ENCODE results near the gene SNIP1. TPM values are rescaled to one million over a fixed set of nuclear protein-coding genes. Genes with fewer than 3 reads are reported as not detected.

SNIP1 gene
- polyA plus RNA-seq (2013, experiment 1 of 2), result 4.4 TPM
- polyA plus RNA-seq (2013, experiment 2 of 2), result 4.5 TPM

- peak within 1 kb of the TSS; percentile 97 for H3K9ac ChIP-seq (ENCODE audit: low read length)
- H2BK120ac ChIP-seq (ENCODE audit: low read depth, low read length), result no peak within 1 kb of the TSS
- no peak within 1 kb of the TSS for H4K91ac ChIP-seq (ENCODE audit: low read length)
- H3K79me1 ChIP-seq (replicated peaks; ENCODE audit: low read length, poor library complexity, severe bottlenecking), result peaks cover 9% of the 10 kb centered on the region
- H2AFZ ChIP-seq (ENCODE audit: low read depth, low read length), result peak within 1 kb of the TSS; percentile 90
- H3K14ac ChIP-seq (ENCODE audit: low read length in 2 of 2), result peak within 1 kb of the TSS in 1 of 2 experiments; percentile 80
- H3K4ac ChIP-seq (ENCODE audit: low read depth in 1 of 2, low read length in 2 of 2), result peak within 1 kb of the TSS; percentile 20 to 88
- peak within 1 kb of the TSS; percentile 96 for H3K4me3 ChIP-seq (ENCODE audit: insufficient read depth in 1 of 2, low read depth in 1 of 2, low read length in 2 of 2)
- peak within 1 kb of the TSS; percentile 86 to 90 for H3K18ac ChIP-seq (ENCODE audit: low read depth in 1 of 2, low read length in 2 of 2)
- peak within 1 kb of the TSS in 1 of 2 experiments; percentile 64 for H2BK12ac ChIP-seq (ENCODE audit: low read length in 2 of 2)
- peak within 1 kb of the TSS; percentile 74 for H3K27ac ChIP-seq (ENCODE audit: low read length, poor library complexity, severe bottlenecking)
- no peaks in the 10 kb centered on the region for H3K27me3 ChIP-seq (ENCODE audit: control insufficient read depth in 1 of 2, insufficient read depth in 1 of 2, low read length in 2 of 2)
- DNase-seq, result peak; percentile 95
- no peaks in the 10 kb centered on the region for H3K9me3 ChIP-seq (ENCODE audit: control insufficient read depth, low read length)
- no peak within 1 kb of the TSS for H2BK15ac ChIP-seq (ENCODE audit: low read depth, poor library complexity, severe bottlenecking)
- WGBS, result 11% methylated on average over 50 of the region's 54 CpGs
- H4K8ac ChIP-seq (ENCODE audit: low read length), result peak within 1 kb of the TSS; percentile 90
- peak within 1 kb of the TSS; percentile 68 for H3K4me2 ChIP-seq (ENCODE audit: low read length, poor library complexity, severe bottlenecking)
- H2BK5ac ChIP-seq (ENCODE audit: low read depth, low read length, poor library complexity, severe bottlenecking), result peak within 1 kb of the TSS; percentile 81
- peaks cover 8 to 21% of the 10 kb centered on the region in 2 experiments for H3K36me3 ChIP-seq (ENCODE audit: control insufficient read depth in 1 of 2, insufficient read depth in 2 of 2, low read depth in 1 of 2, low read length in 2 of 2)
- H3K23ac ChIP-seq (ENCODE audit: low read length in 2 of 2), result peak within 1 kb of the TSS; percentile 53 to 87
- no peak within 1 kb of the TSS for H2AK5ac ChIP-seq (ENCODE audit: low read length, severe bottlenecking)
- peaks cover 15% of the 10 kb centered on the region for H3K4me1 ChIP-seq (ENCODE audit: control insufficient read depth, insufficient read depth, low read depth, low read length)
Observed at GRCh38 chr1:37553927-37554808, at the start of gene SNIP1. SNIP1 (minus strand) TSS chr1:37554293; CDS start chr1:37554229, 64 bp downstream.

- H3K27ac ChIP-seq (ENCODE audit: low read length, poor library complexity, severe bottlenecking), result no peak overlapping the region
- H3K36me3 ChIP-seq (ENCODE audit: control insufficient read depth in 1 of 2, insufficient read depth in 2 of 2, low read depth in 1 of 2, low read length in 2 of 2), result no peaks in the 10 kb centered on the region
- 33% methylated on average over 6 of the region's 8 CpGs for WGBS
- H3K4me3 ChIP-seq (ENCODE audit: insufficient read depth in 1 of 2, low read depth in 1 of 2, low read length in 2 of 2), result no peak overlapping the region
- no peak overlapping the region for H3K23ac ChIP-seq (ENCODE audit: low read length in 2 of 2)
- H2BK120ac ChIP-seq (ENCODE audit: low read depth, low read length), result no peak overlapping the region
- no peak overlapping the region for H2AK5ac ChIP-seq (ENCODE audit: low read length, severe bottlenecking)
- H4K8ac ChIP-seq (ENCODE audit: low read length), result no peak overlapping the region
- no peaks in the 10 kb centered on the region for H3K79me1 ChIP-seq (replicated peaks; ENCODE audit: low read length, poor library complexity, severe bottlenecking)
- no peak overlapping the region for H3K4ac ChIP-seq (ENCODE audit: low read depth in 1 of 2, low read length in 2 of 2)
- H3K4me1 ChIP-seq (ENCODE audit: control insufficient read depth, insufficient read depth, low read depth, low read length), result no peaks in the 10 kb centered on the region
- H2BK15ac ChIP-seq (ENCODE audit: low read depth, poor library complexity, severe bottlenecking), result no peak overlapping the region
- peaks cover 31 to 56% of the 10 kb centered on the region in 2 experiments for H3K27me3 ChIP-seq (ENCODE audit: control insufficient read depth in 1 of 2, insufficient read depth in 1 of 2, low read length in 2 of 2)
- H3K14ac ChIP-seq (ENCODE audit: low read length in 2 of 2), result no peak overlapping the region
- no peak overlapping the region for H3K4me2 ChIP-seq (ENCODE audit: low read length, poor library complexity, severe bottlenecking)
- DNase-seq, result peak; percentile 43
- H3K18ac ChIP-seq (ENCODE audit: low read depth in 1 of 2, low read length in 2 of 2), result no peak overlapping the region
- no peak overlapping the region for H2AFZ ChIP-seq (ENCODE audit: low read depth, low read length)
- no peak overlapping the region for H2BK12ac ChIP-seq (ENCODE audit: low read length in 2 of 2)
- no peak overlapping the region for H3K9ac ChIP-seq (ENCODE audit: low read length)
- no peaks in the 10 kb centered on the region for H3K9me3 ChIP-seq (ENCODE audit: control insufficient read depth, low read length)
- no peak overlapping the region for H4K91ac ChIP-seq (ENCODE audit: low read length)
- H2BK5ac ChIP-seq (ENCODE audit: low read depth, low read length, poor library complexity, severe bottlenecking), result no peak overlapping the region
Observed at GRCh38 chr1:37602750-37603694, 48.9 kb upstream of the SNIP1 start.

- Histone ChIP-seq H4K91ac (ENCODE audit: low read length) (no peak overlapping the region), H3K9ac (ENCODE audit: low read length) (no peak overlapping the region), H3K27ac (ENCODE audit: low read length, poor library complexity, severe bottlenecking) (no peak overlapping the region), H3K9me3 (ENCODE audit: control insufficient read depth, low read length) (no peaks in the 10 kb centered on the region), H3K23ac (ENCODE audit: low read length in 2 of 2) (no peak overlapping the region), H3K79me1 (replicated peaks; ENCODE audit: low read length, poor library complexity, severe bottlenecking) (no peaks in the 10 kb centered on the region), H2BK120ac (ENCODE audit: low read depth, low read length) (no peak overlapping the region), H2BK12ac (ENCODE audit: low read length in 2 of 2) (no peak overlapping the region), H3K18ac (ENCODE audit: low read depth in 1 of 2, low read length in 2 of 2) (no peak overlapping the region), H3K4me2 (ENCODE audit: low read length, poor library complexity, severe bottlenecking) (no peak overlapping the region), H2BK5ac (ENCODE audit: low read depth, low read length, poor library complexity, severe bottlenecking) (no peak overlapping the region), H3K4ac (ENCODE audit: low read depth in 1 of 2, low read length in 2 of 2) (no peak overlapping the region), H3K36me3 (ENCODE audit: control insufficient read depth in 1 of 2, insufficient read depth in 2 of 2, low read depth in 1 of 2, low read length in 2 of 2) (no peaks in the 10 kb centered on the region), H4K8ac (ENCODE audit: low read length) (no peak overlapping the region), H2AK5ac (ENCODE audit: low read length, severe bottlenecking) (no peak overlapping the region), H2BK15ac (ENCODE audit: low read depth, poor library complexity, severe bottlenecking) (no peak overlapping the region), H3K14ac (ENCODE audit: low read length in 2 of 2) (no peak overlapping the region), H3K4me1 (ENCODE audit: control insufficient read depth, insufficient read depth, low read depth, low read length) (no peaks in the 10 kb centered on the region), H3K4me3 (ENCODE audit: insufficient read depth in 1 of 2, low read depth in 1 of 2, low read length in 2 of 2) (no peak overlapping the region), H2AFZ (ENCODE audit: low read depth, low read length) (no peak overlapping the region), H3K27me3 (ENCODE audit: control insufficient read depth in 1 of 2, insufficient read depth in 1 of 2, low read length in 2 of 2) (peaks cover 16 to 40% of the 10 kb centered on the region in 2 experiments)
- DNase-seq, result no peak
Observed at GRCh38 chr1:37601441-37601840, 47.3 kb upstream of the SNIP1 start.

- H2AK5ac ChIP-seq (ENCODE audit: low read length, severe bottlenecking), result no peak overlapping the region
- H3K4ac ChIP-seq (ENCODE audit: low read depth in 1 of 2, low read length in 2 of 2), result no peak overlapping the region
- H2AFZ ChIP-seq (ENCODE audit: low read depth, low read length), result no peak overlapping the region
- H2BK5ac ChIP-seq (ENCODE audit: low read depth, low read length, poor library complexity, severe bottlenecking), result no peak overlapping the region
- no peak overlapping the region for H4K91ac ChIP-seq (ENCODE audit: low read length)
- WGBS, result 86% methylated on average over 5 of the region's 5 CpGs
- no peak overlapping the region for H3K27ac ChIP-seq (ENCODE audit: low read length, poor library complexity, severe bottlenecking)
- no peak overlapping the region for H2BK120ac ChIP-seq (ENCODE audit: low read depth, low read length)
- H2BK15ac ChIP-seq (ENCODE audit: low read depth, poor library complexity, severe bottlenecking), result no peak overlapping the region
- H2BK12ac ChIP-seq (ENCODE audit: low read length in 2 of 2), result no peak overlapping the region
- H3K14ac ChIP-seq (ENCODE audit: low read length in 2 of 2), result no peak overlapping the region
- no peaks in the 10 kb centered on the region for H3K4me1 ChIP-seq (ENCODE audit: control insufficient read depth, insufficient read depth, low read depth, low read length)
- no peaks in the 10 kb centered on the region for H3K9me3 ChIP-seq (ENCODE audit: control insufficient read depth, low read length)
- no peak overlapping the region for H3K4me2 ChIP-seq (ENCODE audit: low read length, poor library complexity, severe bottlenecking)
- H3K4me3 ChIP-seq (ENCODE audit: insufficient read depth in 1 of 2, low read depth in 1 of 2, low read length in 2 of 2), result no peak overlapping the region
- no peaks in the 10 kb centered on the region for H3K79me1 ChIP-seq (replicated peaks; ENCODE audit: low read length, poor library complexity, severe bottlenecking)
- H3K18ac ChIP-seq (ENCODE audit: low read depth in 1 of 2, low read length in 2 of 2), result no peak overlapping the region
- H3K36me3 ChIP-seq (ENCODE audit: control insufficient read depth in 1 of 2, insufficient read depth in 2 of 2, low read depth in 1 of 2, low read length in 2 of 2), result no peaks in the 10 kb centered on the region
- no peak for DNase-seq
- H3K23ac ChIP-seq (ENCODE audit: low read length in 2 of 2), result no peak overlapping the region
- H3K27me3 ChIP-seq (ENCODE audit: control insufficient read depth in 1 of 2, insufficient read depth in 1 of 2, low read length in 2 of 2), result peaks cover 11 to 28% of the 10 kb centered on the region in 2 experiments
- H4K8ac ChIP-seq (ENCODE audit: low read length), result no peak overlapping the region
- no peak overlapping the region for H3K9ac ChIP-seq (ENCODE audit: low read length)
Observed at GRCh38 chr1:37599940-37600339, 45.8 kb upstream of the SNIP1 start.
